ENCODE data around the gene OR4C45.
"Not testable (repeated sequence)": the region's sequence is repeated elsewhere in the genome, so short reads cannot be mapped to it uniquely, and the experiment has no call there.

The OR4C45 gene

DNA sequence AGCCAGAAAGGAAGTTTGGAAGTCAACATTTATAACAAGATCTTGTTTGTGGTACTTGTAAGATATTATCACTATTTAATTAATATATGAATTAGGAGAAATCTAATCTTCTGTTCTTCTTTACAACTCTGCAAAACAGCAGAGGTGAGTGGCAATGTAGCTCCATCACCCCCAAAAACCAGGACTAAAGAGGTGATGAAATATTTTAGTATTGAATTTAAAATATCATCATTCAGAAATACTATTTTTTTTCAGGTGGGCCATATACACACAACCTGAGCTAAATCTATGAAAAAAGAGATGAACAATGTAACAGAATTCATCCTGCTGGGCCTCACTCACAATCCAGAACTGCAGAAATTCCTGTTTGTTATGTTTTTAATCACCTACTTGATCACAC lies at the start of gene OR4C45:
TSS of gene OR4C45 (plus strand) at position 301 of the 400 bp plus-strand sequence.
- DNase-seq, result no peak

DNA sequence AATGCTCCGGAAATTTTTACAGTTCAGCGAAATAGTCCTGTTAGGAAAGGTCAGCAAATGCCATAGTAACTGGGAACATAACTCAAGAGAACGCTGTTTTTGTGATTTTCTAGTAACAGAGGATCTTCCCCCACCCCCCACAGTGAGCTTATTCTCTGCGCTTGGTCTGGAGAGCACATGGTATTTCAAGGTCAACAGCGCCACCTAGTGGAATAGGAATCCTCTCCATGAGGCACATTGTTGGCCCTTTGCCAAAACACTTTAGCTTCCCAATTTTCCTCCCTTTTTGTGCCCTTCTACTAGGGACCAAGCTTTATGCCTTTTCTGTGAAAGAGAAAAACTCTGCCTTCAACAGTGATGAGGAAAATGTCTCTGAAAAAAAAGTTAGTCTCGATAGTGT lies 37.1 kb upstream of the OR4C45 start:
- DNase-seq, result peak; percentile 13 to 54

DNA sequence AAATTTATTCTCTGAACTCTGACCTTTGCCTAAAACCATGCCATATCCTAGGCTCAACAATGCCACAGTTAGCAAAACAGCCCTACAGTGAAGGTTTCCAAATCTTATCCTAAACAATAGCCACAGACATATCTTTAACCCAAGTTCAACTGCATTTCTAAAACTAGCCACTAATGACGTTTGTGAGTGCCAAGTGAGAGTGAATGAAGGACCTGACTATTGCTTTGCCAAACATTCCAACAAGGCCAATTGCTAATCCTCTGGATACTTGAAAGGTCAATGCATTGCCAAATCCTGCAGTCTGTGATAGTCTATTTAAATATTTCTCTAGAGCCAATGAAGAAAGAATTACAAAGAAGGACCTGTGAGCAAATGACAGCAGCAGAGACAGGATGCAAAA lies 2.5 kb upstream of the OR4C45 start:
- DNase-seq, result no peak

DNA sequence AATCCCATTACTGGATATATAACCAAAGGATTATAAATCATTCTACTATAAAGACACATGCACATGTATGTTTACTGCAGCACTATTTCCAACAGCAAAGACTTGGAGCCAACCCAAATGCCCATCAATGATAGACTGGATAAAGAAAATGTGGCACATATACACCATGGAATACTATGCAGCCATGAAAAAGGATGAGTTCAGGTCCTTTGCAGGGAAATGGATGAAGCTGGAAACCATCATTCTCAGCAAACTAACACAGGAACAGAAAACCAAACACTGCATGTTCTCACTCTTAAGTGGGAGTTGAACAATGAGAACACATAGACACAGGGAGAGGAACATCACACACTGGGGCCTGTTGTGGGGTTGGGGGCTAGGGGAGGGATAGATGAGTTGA lies 3.6 kb downstream of the OR4C45 start:
- not testable (repeated sequence) for DNase-seq

DNA sequence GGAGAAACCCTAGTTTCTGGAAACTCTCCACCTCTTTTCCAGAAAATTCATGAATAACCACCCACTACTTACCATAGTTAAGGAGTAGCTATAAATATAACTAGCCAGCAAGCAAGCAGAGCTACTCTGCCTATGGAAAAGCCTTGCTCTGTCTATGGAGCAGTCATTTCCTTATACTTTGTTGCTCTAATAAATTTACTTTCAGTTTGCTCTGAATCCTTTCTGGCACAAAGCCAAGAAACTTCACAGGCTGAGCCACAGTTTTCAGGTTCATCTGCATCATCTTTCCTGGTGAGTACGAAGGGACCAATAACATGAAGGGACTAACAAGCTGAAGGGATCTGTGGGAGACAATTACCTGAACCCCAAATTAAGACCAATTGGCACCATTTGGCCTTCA lies 4.6 kb downstream of the OR4C45 start:
- DNase-seq, result no peak

DNA sequence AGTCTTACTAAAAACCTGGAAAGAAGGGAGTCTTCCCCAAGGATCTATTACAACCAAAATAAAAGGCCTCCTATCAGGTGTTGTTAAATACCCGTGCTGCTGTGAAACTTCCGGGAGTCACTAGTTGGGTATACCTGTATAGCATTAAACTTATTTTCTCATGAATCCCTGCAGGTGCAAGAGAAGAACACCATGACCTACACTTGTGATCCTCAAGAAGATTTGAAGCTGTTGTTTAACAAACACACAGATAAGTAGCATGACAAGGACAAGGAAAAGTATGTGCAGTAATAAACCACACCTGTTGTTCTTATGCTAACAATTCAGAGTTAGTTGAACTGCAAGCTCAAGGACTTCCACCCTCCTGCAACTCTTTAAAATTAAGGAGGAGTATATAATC lies 12.0 kb downstream of the OR4C45 start:
- DNase-seq, result no peak

DNA sequence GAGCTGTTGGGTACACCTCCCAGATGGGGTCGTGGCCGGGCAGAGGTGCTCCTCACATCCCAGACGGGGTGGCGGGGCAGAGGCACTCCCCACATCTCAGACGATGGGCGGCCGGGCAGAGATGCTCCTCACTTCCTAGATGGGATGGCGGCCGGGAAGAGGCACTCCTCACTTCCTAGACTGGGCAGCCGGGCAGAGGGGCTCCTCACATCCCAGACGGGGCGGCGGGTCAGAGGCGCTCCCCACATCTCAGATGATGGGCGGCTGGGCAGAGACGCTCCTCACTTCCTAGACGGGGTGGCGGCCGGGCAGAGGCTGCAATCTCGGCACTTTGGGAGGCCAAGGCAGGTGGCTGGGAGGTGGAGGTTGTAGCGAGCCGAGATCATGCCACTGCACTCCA lies 30.4 kb downstream of the OR4C45 start:
- DNase-seq, result not testable (repeated sequence)

DNA sequence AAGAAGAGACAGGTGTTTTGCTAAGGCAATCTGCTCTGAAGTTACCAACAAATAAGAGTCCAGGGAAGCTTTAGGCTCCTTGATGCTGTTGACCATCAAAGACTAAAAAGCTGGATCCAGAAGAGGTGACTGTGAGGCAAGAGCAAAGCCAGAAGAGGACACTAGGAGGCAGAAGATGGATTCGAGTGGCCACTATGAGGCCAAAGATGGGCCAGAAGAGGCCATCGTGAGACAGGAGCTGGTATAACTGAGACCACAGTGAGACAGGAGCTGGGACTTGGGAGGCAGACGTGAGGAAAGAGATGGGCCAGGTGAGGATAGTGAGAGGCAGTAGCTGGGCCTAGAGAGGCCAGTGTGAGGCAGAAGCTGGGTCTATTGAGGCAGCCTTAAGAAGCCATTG lies 37.7 kb downstream of the OR4C45 start:
- DNase-seq, result no peak

DNA sequence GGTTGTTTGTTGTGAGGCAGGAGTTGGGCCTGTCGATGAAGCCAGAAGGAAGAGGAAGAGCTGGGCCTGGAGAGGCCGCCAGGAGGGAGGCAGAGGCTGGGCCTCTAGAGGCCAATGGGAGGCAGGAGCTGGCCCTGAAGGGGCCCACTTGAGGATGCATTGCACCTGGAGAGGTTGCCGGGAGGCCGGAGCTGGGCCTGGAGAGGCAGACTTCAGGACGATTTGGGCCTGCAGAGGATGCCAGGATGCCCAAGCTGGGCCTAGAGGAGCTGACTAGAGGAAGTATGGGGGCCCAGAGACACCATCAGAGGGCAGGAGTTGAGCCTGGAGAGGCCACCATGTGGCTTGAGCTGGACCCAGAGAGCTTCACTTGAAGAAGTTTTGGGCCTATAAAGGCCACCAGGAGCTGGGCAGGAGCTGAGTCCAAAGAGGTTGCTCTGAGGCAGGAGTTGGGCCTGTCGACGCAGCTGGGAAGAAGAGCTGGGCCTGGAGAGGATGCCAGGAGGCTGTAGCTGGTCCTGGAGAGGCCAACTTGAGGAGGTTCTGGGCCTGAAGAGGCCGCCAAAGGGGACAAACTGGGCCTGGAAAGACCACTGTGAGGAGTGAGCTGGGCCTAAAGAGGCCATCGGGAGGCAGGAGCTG lies 39.0 kb downstream of the OR4C45 start:
- DNase-seq, result no peak

DNA sequence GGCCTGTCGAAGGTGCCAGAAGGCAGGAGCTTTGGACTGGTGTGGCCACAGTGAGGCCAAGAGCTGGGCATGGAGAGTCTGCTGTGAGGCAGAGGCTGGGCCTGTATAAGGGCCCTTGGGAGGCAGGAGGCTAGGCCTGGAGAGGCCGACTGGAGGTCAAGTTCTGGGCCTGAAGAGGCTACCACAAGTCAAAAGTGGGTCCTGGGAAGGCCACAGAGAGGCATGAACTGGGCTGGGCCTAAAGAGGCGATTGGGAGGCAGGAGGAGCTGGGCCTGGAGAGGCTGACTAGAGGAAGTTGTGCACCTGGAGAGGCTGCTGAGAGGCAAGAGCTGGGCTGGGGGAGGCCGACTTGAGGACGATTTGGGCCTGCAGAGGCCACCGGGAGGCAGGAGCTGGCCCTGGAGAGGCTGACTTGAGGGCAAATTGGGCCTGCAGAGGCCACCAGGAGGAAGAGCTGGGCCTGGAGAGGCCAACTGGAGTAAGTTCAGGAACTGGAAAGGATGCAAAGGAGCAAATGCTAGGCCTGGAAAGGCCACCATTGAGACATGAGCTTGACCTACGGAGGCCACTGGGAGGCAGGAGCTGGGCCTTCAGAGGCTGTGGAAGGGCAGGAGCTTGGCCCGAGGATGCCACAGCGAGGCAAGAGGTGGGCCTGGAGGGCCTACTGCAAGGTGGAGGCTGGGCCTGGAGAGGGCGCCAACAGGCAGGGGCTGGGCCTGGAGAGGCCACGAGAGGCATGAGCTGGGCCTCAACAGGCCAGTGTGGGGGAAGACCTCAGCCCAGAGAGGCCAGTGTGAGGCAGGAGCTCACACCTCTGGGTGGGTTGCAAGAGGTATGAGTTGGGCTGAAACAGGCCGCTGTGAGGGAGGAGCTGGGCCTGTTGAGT lies 39.8 kb downstream of the OR4C45 start:
- DNase-seq, result no peak

DNA sequence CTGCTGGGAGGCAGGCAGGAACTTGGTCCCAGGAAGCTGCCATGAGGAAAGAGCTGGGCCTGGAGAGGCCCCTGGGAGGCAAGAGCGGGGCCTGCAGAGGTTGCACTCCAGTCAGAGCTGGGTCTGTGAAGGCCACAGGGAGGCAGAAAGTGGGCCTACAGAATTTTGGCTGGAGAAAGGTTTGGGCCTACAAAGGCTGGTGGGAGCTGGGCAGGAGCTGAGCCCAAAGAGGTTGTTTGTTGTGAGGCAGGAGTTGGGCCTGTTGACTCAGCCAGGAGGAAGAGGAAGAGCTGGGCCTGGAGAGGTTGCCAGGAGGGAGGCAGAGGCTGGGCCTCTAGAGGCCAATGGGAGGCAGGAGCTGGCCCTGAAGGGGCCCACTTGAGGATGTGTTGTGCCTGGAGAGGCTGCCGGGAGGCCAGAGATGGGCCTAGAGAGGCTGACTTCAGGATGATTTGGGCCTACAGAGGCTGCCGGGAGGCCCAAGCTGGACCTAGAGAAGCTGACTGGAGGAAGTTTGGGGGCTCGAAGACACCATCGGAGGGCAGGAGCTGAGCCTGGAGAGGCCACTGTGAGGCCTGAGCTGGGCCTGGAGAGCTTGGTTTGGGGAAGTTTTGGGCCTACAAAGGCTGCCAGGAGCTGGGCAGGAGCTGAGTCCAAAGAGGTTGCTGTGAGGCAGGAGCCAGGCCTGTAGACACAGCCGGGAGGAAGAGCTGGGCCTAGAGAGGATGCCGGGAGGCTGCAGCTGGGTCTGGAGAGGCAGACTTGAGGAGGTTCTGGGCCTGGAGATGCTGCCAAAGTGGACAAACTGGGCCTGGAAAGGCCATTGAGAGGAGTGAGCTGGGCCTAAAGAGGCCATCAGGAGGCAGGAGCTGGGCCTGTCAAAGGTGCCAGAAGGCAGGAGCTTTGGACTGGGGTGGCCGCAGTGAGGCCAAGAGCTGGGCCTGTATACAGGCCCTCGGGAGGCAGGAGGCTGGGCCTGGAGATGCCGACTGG lies 40.7 kb downstream of the OR4C45 start:
- DNase-seq, result no peak

DNA sequence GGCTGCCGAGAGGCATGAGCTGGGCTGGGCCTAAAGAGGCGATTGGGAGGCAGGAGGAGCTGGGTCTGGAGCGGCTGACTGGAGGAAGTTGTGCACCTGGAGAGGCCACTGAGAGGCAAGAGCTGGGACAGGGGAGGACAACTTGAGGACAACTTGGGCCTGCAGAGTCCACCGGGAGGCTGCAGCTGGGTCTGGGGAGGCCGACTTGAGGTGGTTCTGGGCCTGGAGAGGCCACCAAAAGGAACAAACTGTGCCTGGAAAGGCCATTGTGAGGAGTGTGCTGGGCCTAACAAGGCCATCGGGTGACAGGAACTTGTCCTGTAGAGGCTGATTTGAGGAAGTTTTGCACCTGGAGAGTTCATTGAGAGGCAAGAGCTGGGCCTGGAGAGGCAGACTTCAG lies 41.5 kb downstream of the OR4C45 start:
- no peak for DNase-seq

DNA sequence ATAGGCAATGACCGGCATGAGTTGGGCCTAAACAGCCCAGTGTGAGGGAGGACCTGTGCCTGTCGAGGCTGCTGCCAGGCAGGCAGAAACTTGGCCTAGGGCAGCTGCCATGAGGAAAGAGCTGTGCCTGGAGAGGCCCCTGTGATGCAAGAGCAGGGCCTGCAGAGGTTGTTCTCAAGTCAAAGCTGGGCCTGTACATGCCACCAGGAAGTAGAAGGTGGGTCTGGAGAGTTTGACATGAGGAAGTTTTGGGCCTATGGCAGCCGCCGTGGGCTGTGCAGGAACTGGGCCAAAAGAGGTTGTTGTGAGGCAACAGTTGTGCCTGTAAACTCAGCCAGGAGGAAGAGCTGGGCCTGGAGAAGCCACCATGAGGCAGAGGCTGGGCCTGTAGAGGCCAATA lies 43.2 kb downstream of the OR4C45 start:
- no peak for DNase-seq

DNA sequence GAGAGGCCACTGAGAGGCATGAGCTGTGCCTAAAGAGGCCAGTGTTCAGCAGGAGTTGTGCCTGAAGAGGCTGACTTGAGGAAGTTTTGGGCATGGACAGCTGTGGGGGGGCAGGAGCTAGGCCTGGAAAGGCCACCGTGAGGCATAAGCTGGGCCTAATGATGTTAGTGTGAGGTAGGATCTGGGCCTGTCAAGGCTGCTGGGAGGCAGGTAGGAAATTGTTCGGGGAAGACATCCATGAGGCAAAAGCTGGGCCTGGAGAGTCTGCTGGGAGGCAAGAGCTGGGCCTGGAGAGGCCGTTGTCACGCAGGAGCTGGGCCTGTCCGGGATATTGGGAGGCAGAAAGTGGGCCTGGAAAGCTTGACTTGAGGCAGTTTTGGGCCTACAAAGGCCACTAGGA lies 44.9 kb downstream of the OR4C45 start:
- DNase-seq, result no peak

DNA sequence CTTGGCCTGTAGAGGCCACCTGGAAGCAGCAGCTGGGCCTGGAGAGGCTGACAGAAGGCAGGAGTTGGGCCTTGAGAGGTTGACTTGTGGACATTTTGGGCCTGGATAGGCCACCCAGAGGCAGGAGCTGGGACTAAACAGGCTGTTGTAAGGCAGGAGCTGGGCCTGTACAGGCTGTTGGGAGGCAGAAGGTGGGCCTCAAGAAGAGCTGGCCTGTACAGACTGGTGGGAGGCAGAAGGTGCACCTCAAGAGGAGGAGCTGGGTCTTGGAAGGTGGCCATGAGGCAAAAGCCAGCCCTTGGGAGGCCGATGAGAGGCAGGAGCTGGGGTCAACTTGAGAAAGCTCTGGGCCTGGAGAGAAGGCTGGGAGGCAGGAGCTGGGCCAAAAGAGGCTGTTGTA lies 45.3 kb downstream of the OR4C45 start:
- no peak for DNase-seq

DNA sequence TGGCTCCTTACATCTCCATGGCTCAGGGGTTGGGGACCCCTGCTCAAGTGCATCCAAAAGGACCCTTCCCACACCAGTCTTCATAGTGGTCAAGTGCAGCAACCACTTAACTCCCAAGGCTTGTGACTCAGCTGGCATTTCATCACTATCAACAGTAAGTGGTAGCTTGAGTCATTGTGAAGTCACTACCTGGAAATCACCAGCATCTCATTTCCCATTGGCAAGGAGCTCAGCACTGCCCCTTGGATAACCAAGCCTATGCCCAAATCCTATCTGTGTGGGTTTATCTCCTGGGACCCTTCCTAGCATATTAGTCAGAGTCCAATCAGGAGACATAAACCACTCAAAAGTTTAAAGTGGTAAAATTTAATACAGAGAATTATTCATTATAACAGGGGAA lies 46.3 kb downstream of the OR4C45 start:
- DNase-seq, result not testable (repeated sequence)

DNA sequence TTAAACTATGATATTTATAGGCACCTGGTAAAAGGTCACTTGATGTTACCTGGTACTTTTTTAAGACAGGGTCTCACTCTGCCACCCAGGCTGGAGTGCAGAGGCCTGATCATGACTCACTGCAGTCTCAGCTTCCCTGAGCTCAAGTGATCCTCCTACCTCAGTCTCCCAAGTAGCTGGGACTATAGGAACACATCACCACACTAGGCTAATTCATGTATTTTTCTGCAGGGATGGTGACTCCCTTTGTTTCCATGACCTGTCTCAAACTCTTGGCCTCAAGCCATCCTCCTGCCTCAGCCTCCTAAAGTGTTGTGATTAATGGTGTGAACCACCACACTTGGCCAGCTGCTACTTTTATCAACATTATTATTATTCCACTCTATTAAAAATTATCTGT lies 47.6 kb downstream of the OR4C45 start:
- no peak for DNase-seq
